ENCODE measurements around the gene PIWIL4. TPM values are rescaled to one million over a fixed set of nuclear protein-coding genes. Genes with fewer than 3 reads are reported as not detected.

The PIWIL4 gene
- total RNA-seq (2014; rRNA removed; shearing (Covaris generic)) (0.22 TPM in 1 of 2 replicates, not detected in the other), total RNA-seq (2022) (0.15 TPM in 1 of 2 replicates, not detected in the other), Bru-seq, nascent RNA (percentile 20 among the genes with signal in this experiment), BruChase-seq, experiment 1, labeled RNA remaining after a 6-hour chase (percentile 17 among the genes with signal in this experiment), BruChase-seq, experiment 2, labeled RNA remaining after a 2-hour chase (percentile 21 among the genes with signal in this experiment)
- long read RNA-seq: 0 reads

GRCh38 chr11:94567181-94567670 is at the start of gene PIWIL4:
TSS of gene PIWIL4 (plus strand) at chr11:94567368. CDS start at chr11:94567519, 151 bp downstream.
- Histone ChIP-seq H3K9me3 (ENCODE audit: low read length) (no peaks in the 10 kb centered on the region), H3K4me2 (ENCODE audit: low read length) (no peak within 1 kb of the TSS), H3K9me2 (ENCODE audit: insufficient read depth, low read length) (no peaks in the 10 kb centered on the region), H2AFZ (ENCODE audit: low read length) (no peak within 1 kb of the TSS), H3K36me3 (ENCODE audit: insufficient read depth, low read length) (no peaks in the 10 kb centered on the region), H3K79me2 (ENCODE audit: insufficient read depth, low read depth, low read length) (no peaks in the 10 kb centered on the region), H3K4me1 (ENCODE audit: insufficient read depth, low read length, poor library complexity, severe bottlenecking) (no peaks in the 10 kb centered on the region), H3K4me3 (ENCODE audit: low read depth, low read length, poor library complexity, severe bottlenecking) (no peak within 1 kb of the TSS), H3K27ac (ENCODE audit: low read depth, low read length, poor library complexity, severe bottlenecking) (no peak within 1 kb of the TSS), H4K20me1 (ENCODE audit: insufficient read depth, low read length) (no peaks in the 10 kb centered on the region)
- no peak for TF ChIP-seq EZH2phosphoT487 (IDR thresholded peaks at IDR 0.05; ENCODE audit: borderline replicate concordance, low read depth, low read length)
- TF ChIP-seq CTCF (conservative IDR thresholded peaks at IDR 0.05; ENCODE audit: low read length): no peak
- no peak for DNase-seq (ENCODE audit: low spot score)
- intact Hi-C loops (cut with micrococcal nuclease; ENCODE audit: unreplicated experiment): no loop called here
- ChIA-PET POLR2A (no interaction called here), CTCF (ENCODE audit: unreplicated experiment) (no interaction called here)
- no TSS peak for BruUV-seq (replicated peaks)

- H3K79me2 ChIP-seq (ENCODE audit: insufficient read depth, low read depth, low read length): no peaks in the 10 kb centered on the region
- ChIA-PET CTCF (ENCODE audit: unreplicated experiment) (no interaction called here), POLR2A (no interaction called here)
- no peaks in the 10 kb centered on the region for H3K9me3 ChIP-seq (ENCODE audit: low read length)
- H3K36me3 ChIP-seq (ENCODE audit: insufficient read depth, low read length): no peaks in the 10 kb centered on the region
- intact Hi-C loops (cut with micrococcal nuclease; ENCODE audit: unreplicated experiment): no loop called here
- TF ChIP-seq EZH2phosphoT487 (IDR thresholded peaks at IDR 0.05; ENCODE audit: borderline replicate concordance, low read depth, low read length): no peak
- no peak for TF ChIP-seq CTCF (conservative IDR thresholded peaks at IDR 0.05; ENCODE audit: low read length)
- no peak overlapping the region for H3K27ac ChIP-seq (ENCODE audit: low read depth, low read length, poor library complexity, severe bottlenecking)
- no peaks in the 10 kb centered on the region for H3K9me2 ChIP-seq (ENCODE audit: insufficient read depth, low read length)
- H2AFZ ChIP-seq (ENCODE audit: low read length): no peak overlapping the region
- no peak overlapping the region for H3K4me3 ChIP-seq (ENCODE audit: low read depth, low read length, poor library complexity, severe bottlenecking)
- no TSS peak for BruUV-seq (replicated peaks)
- no peak overlapping the region for H3K4me2 ChIP-seq (ENCODE audit: low read length)
- no peak for DNase-seq (ENCODE audit: low spot score)
- H3K4me1 ChIP-seq (ENCODE audit: insufficient read depth, low read length, poor library complexity, severe bottlenecking): no peaks in the 10 kb centered on the region
- no peaks in the 10 kb centered on the region for H4K20me1 ChIP-seq (ENCODE audit: insufficient read depth, low read length)
Measured at GRCh38 chr11:94518300-94518699, 48.9 kb upstream of the PIWIL4 start.

DNA sequence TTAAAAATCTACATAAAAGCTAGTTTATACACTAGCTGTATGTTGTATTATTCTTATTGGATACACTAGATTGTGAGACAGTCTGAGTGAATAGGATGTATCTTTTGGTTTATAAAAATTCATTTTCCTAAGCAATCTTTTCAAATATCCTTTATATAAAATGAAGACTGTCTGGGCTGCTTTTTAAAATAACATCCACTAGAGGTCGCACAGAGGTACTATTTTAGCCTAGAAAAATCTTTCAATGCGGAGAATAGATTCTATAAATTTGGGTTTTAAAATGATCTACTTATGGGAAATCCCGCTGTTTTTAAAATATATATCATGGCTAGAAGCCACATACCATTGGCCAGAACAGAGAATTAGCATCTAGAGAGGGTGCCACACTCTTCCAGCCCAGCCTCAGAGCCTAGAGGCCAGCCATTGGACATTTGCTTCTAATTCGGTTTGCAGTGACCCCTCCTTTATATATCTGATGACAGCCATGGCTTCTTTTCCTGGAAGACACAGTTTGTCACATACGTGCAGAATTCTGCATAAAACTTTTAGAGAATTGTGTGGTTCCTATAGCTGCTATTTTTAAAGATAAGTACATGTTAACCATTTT is 47.6 kb upstream of the PIWIL4 start:
- Histone ChIP-seq H3K4me2 (ENCODE audit: low read length) (no peak overlapping the region), H2AFZ (ENCODE audit: low read length) (no peak overlapping the region), H3K79me2 (ENCODE audit: insufficient read depth, low read depth, low read length) (no peaks in the 10 kb centered on the region), H3K27ac (ENCODE audit: low read depth, low read length, poor library complexity, severe bottlenecking) (no peak overlapping the region), H3K9me3 (ENCODE audit: low read length) (no peaks in the 10 kb centered on the region), H4K20me1 (ENCODE audit: insufficient read depth, low read length) (no peaks in the 10 kb centered on the region), H3K4me3 (ENCODE audit: low read depth, low read length, poor library complexity, severe bottlenecking) (no peak overlapping the region), H3K9me2 (ENCODE audit: insufficient read depth, low read length) (no peaks in the 10 kb centered on the region), H3K36me3 (ENCODE audit: insufficient read depth, low read length) (no peaks in the 10 kb centered on the region), H3K4me1 (ENCODE audit: insufficient read depth, low read length, poor library complexity, severe bottlenecking) (no peaks in the 10 kb centered on the region)
- peak; percentile 56 for DNase-seq (ENCODE audit: low spot score)
- intact Hi-C loops (cut with micrococcal nuclease; ENCODE audit: unreplicated experiment): loop anchor here (1.0 to 2.0 kb wide), 3 partner anchors 79 to 377 kb away; no protein-coding TSS in a partner anchor
- BruUV-seq (replicated peaks): no TSS peak
- TF ChIP-seq EZH2phosphoT487 (IDR thresholded peaks at IDR 0.05; ENCODE audit: borderline replicate concordance, low read depth, low read length) (no peak), CTCF (conservative IDR thresholded peaks at IDR 0.05; ENCODE audit: low read length) (peak; percentile 94)
- POLR2A ChIA-PET: interaction anchor here (1.7 kb wide), 1 partner anchor 77 kb away, joined by 3 read pairs; no protein-coding TSS in a partner anchor
- CTCF ChIA-PET (ENCODE audit: unreplicated experiment): interaction anchor here (1.0 to 1.1 kb wide), 2 partner anchors 76 to 77 kb away, joined by 3 read pairs; no protein-coding TSS in a partner anchor
